Adrenal gland (tissue), 12 donors: Measurements from ENCODE around the gene ERICH6B. TPM values are rescaled to one million over a fixed set of nuclear protein-coding genes. Genes with fewer than 3 reads are reported as not detected.

Experiments
- DNase-seq, 7 donors: peaks; one replicate each; pipeline ENCODE4 v3.0.0-alpha.2; 2019 to 2020
- H3K27ac ChIP-seq, 5 donors: fragments of 200-600 bp; sonication (generic) in 4 of 5; 1 replicate in 3 of 5; 2 replicates in 2 of 5; pipeline versions ENCODE4 v1.5.1 to v1.8.0; 2016 to 2020; ENCODE audit warnings: mild to moderate bottlenecking in 1 of 5
- H3K27me3 ChIP-seq: fragments of 200-600 bp; 2 replicates; pipeline ENCODE4 v1.8.0; 2021
- H3K36me3 ChIP-seq, 2 donors: fragments of 200-600 bp; replicated peaks in 1 of 2; 1 replicate in 1 of 2; 2 replicates in 1 of 2; pipeline versions ENCODE4 v1.5.1 to v1.8.0; 2018 to 2022
- H3K4me1 ChIP-seq, 2 donors: fragments of 200-600 bp; replicated peaks in 1 of 2; 1 replicate in 1 of 2; 2 replicates in 1 of 2; pipeline versions ENCODE4 v1.5.1 to v1.8.0; 2018 to 2021
- H3K4me3 ChIP-seq, 4 donors: fragments of 200-600 bp; sonication (generic) in 3 of 4; one replicate each; pipeline ENCODE4 v1.5.1; 2016 to 2018
- H3K9me3 ChIP-seq, 3 donors: fragments of 200-600 bp; sonication (generic) in 1 of 3; replicated peaks in 1 of 3; 1 replicate in 2 of 3; 2 replicates in 1 of 3; pipeline versions ENCODE4 v1.5.1 to v1.8.0; 2016 to 2021
- POLR2A ChIP-seq, 2 donors: fragments of 450-650 bp; IDR thresholded peaks; one replicate each; pipeline ENCODE4 v1.6.1; 2017; ENCODE audit warnings: antibody characterized with exemption in 2 of 2, mild to moderate bottlenecking in 2 of 2, moderate library complexity in 1 of 2
- WGBS, 4 donors: extraction: QIAGEN DNeasy Blood & Tissue Kit in 2 of 4; methylation state at CpG; one replicate each; pipeline versions ENCODE4 v1.1.5 to v1.1.7; 2013 to 2017; 5-methylcytosine and 5-hydroxymethylcytosine counted together
- intact Hi-C, 2 donors: fragments of 100-400 bp; cut with DNase I; formaldehyde crosslinking; loops; one replicate each; pipeline versions ENCODE4 v1.14.1 to v1.15.0; 2022 to 2023
- polyA plus RNA-seq, 3 donors: library from polyadenylated mRNA; stranded (reverse); fragments of 200-250 nt in 2 of 3; fragments of 350-450 nt in 1 of 3; fragmentation: Illumina TruSeq in 1 of 3; extraction: RNeasy Lipid Tissue Mini Kit (QIAGEN cat#74804) in 1 of 3; gene quantifications; one replicate each; pipeline ENCODE4 v1.2.3, GENCODE V29; 2013 to 2014
- small RNA-seq, 2 donors: library from RNA; depleted of rRNA; stranded (forward); fragments of <200 nt; gene quantifications; one replicate each; pipeline ENCODE3, GENCODE V24; 2016
- total RNA-seq, 9 donors: library from RNA; depleted of rRNA in 4 of 9; stranded (reverse); fragments of >200 nt in 4 of 9; fragments of 120-200 nt in 1 of 9; fragmentation: NEBNext Ultra II Directional in 1 of 9; extraction: Animal tissue kit (Norgen Biotek cat#: 25700) in 1 of 9; gene quantifications; one replicate each; pipeline versions ENCODE4 v1.1.0 to v1.2.4, GENCODE V29; 2013 to 2023
- TF ChIP-seq, protein P1 (sequence below), 6 experiments: fragments of 450-650 bp in 4 of 6; fragments of 200-600 bp in 2 of 6; sonication (generic) in 1 of 6; IDR thresholded peaks; 1 replicate in 5 of 6; 2 replicates in 1 of 6; pipeline versions ENCODE4 v1.5.1 to v1.8.0; 2016 to 2021; ENCODE audit warnings: antibody characterized with exemption in 6 of 6, mild to moderate bottlenecking in 2 of 6, moderate library complexity in 1 of 6
- donor health status: healthy with polysubstance abuse.
- donor health status: Bipolar disorder and iron deficiency.
- donor health status: DM: yes; HTN: yes; CAD: no.
- donor health status: DM: no; HTN: no; CAD: no.
- donor health status: DM: no; HTN: no; CAD: no.
- donor health status: DM: yes; HTN: yes; CAD: no.

ERICH6B gene
- total and polyA plus RNA-seq, 12 donors = 0.06 TPM; not detected in 11

- intact Hi-C loops = loop anchor here in 1 of 2 donors (10.0 kb wide), 1 partner anchor 118 kb away; no protein-coding TSS in a partner anchor
- WGBS, 4 donors = 93 to 100% (median 97%) methylated on average over 1 of the region's 1 CpG
- H3K9me3 ChIP-seq = no peaks in the 10 kb centered on the region
- TF ChIP-seq, protein P1, sequence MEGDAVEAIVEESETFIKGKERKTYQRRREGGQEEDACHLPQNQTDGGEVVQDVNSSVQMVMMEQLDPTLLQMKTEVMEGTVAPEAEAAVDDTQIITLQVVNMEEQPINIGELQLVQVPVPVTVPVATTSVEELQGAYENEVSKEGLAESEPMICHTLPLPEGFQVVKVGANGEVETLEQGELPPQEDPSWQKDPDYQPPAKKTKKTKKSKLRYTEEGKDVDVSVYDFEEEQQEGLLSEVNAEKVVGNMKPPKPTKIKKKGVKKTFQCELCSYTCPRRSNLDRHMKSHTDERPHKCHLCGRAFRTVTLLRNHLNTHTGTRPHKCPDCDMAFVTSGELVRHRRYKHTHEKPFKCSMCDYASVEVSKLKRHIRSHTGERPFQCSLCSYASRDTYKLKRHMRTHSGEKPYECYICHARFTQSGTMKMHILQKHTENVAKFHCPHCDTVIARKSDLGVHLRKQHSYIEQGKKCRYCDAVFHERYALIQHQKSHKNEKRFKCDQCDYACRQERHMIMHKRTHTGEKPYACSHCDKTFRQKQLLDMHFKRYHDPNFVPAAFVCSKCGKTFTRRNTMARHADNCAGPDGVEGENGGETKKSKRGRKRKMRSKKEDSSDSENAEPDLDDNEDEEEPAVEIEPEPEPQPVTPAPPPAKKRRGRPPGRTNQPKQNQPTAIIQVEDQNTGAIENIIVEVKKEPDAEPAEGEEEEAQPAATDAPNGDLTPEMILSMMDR (IDR thresholded peaks at IDR 0.05) = no peak
- no peak for TF ChIP-seq POLR2A (IDR thresholded peaks at IDR 0.05)
- no peak overlapping the region for H3K27ac ChIP-seq
- peaks cover 0 to 61% of the 10 kb centered on the region in 2 donors for H3K36me3 ChIP-seq
- no peaks in the 10 kb centered on the region for H3K27me3 ChIP-seq
- no peak overlapping the region for H3K4me3 ChIP-seq
- H3K4me1 ChIP-seq = peaks cover 8 to 15% of the 10 kb centered on the region in 2 donors
- DNase-seq = no peak
Observed at GRCh38 chr13:45492538-45492937, 123.0 kb downstream of the ERICH6B start.

Small RNA genes within 50 kb of the gene (small RNA-seq; reads per million reads assigned to genes)
- gene RNA5SP27 (0 reads per million in 2 donors), gene TIMM9P3 (0 reads per million in 2 donors)

Other genes starting within 250 kb of the ERICH6B start
- gene SLC25A30, start 197.4 kb downstream of the ERICH6B start, total RNA-seq = 10 to 100 TPM; 16.6 to 45.6 (median 19.2) TPM
- gene SLC25A30, start 197.4 kb downstream of the ERICH6B start, polyA plus RNA-seq = 10 to 100 TPM in 1 of 3 donors, 1 to 10 TPM in 2; 3.4 to 34.7 (median 7.2) TPM
- gene COG3, start 150.8 kb downstream of the ERICH6B start, total RNA-seq = 10 to 100 TPM; 22.3 to 57.1 (median 35.4) TPM
- 10 to 100 TPM; 21.9 to 70.1 (median 32.7) TPM for gene COG3, start 150.8 kb downstream of the ERICH6B start, polyA plus RNA-seq
- gene CBY2, start 86.6 kb upstream of the ERICH6B start, total RNA-seq = not detected
- not detected for gene CBY2, start 86.6 kb upstream of the ERICH6B start, polyA plus RNA-seq
- under 1 TPM; 0.12 to 0.64 (median 0.26) TPM for gene SIAH3, start 236.0 kb upstream of the ERICH6B start, total RNA-seq
- gene SIAH3, start 236.0 kb upstream of the ERICH6B start, polyA plus RNA-seq = under 1 TPM; 0.03 to 0.38 (median 0.16) TPM